Activated CD4-positive, alpha-beta memory T cell treated with anti-CD3 and anti-CD28 coated beads, Interleukin-2, amount 10 ng/mL, durations not matched to agents 7 days and 5 days (primary cell): ENCODE results near the gene IL2RG. TPM values are rescaled to one million over a fixed set of nuclear protein-coding genes. Genes with fewer than 3 reads are reported as not detected.
A peak's percentile ranks its signal among the peaks of the same experiment; 100 is the strongest.

Source experiments
- CTCF ChIA-PET: fragments of 350-600 bp; sonication (Branson Sonifier 250); formaldehyde crosslinking; loops from one replicate; lab custom pipeline; 2021; ENCODE audit warnings: antibody characterized with exemption, inconsistent platforms; lab: Charles Lee
- POLR2A ChIA-PET: fragments of 350-600 bp; sonication (Branson Sonifier 250); formaldehyde crosslinking; loops from one replicate; lab custom pipeline; 2021; ENCODE audit warnings: antibody characterized with exemption; lab: Charles Lee
- DNase-seq: peaks from one replicate; pipeline ENCODE4 v3.0.0-alpha.2; 2020
- H3K27ac Mint-ChIP-seq: one replicate; pipeline ENCODE4 v1.8.0; 2021; ENCODE audit warnings: mild to moderate bottlenecking, mixed read lengths
- H3K27me3 Mint-ChIP-seq: one replicate; pipeline ENCODE4 v1.8.0; 2021; ENCODE audit warnings: mixed read lengths
- H3K36me3 Mint-ChIP-seq: one replicate; pipeline ENCODE4 v1.8.0; 2021; ENCODE audit warnings: low read depth, mixed read lengths
- H3K4me1 Mint-ChIP-seq: one replicate; pipeline ENCODE4 v1.8.0; 2021; ENCODE audit warnings: mixed read lengths
- H3K4me3 Mint-ChIP-seq: one replicate; pipeline ENCODE4 v1.8.0; 2021; ENCODE audit warnings: mild to moderate bottlenecking, mixed read lengths
- H3K9me3 Mint-ChIP-seq: one replicate; pipeline ENCODE4 v1.8.0; 2021; ENCODE audit warnings: mixed read lengths
- total RNA-seq, 2 experiments: library from RNA; stranded (reverse); gene quantifications; one replicate each; pipeline ENCODE4 v1.2.3, GENCODE V29; 2021

The IL2RG gene
- total RNA-seq, result 100 to 1,000 TPM; 633 to 637 TPM

GRCh38 chrX:71111141-71111843 is at the start of gene IL2RG:
TSS of gene IL2RG (minus strand) at chrX:71111577. CDS start at chrX:71111539, 38 bp downstream.
- ChIA-PET POLR2A (interaction anchor here (0.6 to 4.7 kb wide), 20 partner anchors 10 to 512 kb away, joined by 3 to 105 read pairs (median 8); partner anchors contain the start of genes FOXO4, NONO, OGT and SNX12), CTCF (interaction anchor here (0.6 to 1.9 kb wide), 7 partner anchors 9 to 71 kb away, joined by 3 to 15 read pairs (median 4); no protein-coding TSS in a partner anchor)
- Mint-ChIP-seq H3K4me3 (peak within 1 kb of the TSS; percentile 98), H3K27ac (peak within 1 kb of the TSS; percentile 99), H3K9me3 (no peaks in the 10 kb centered on the region), H3K4me1 (peaks cover 39% of the 10 kb centered on the region), H3K27me3 (no peaks in the 10 kb centered on the region), H3K36me3 (peaks cover 49% of the 10 kb centered on the region)
- DNase-seq, result peak; percentile 83

GRCh38 chrX:71160475-71160874 is 49.1 kb upstream of the IL2RG start:
- ChIA-PET CTCF (no interaction called here), POLR2A (no interaction called here)
- H3K27me3 Mint-ChIP-seq, result no peaks in the 10 kb centered on the region
- H3K4me1 Mint-ChIP-seq, result peaks cover 7% of the 10 kb centered on the region
- H3K4me3 Mint-ChIP-seq, result no peak overlapping the region
- no peak for DNase-seq
- no peaks in the 10 kb centered on the region for H3K9me3 Mint-ChIP-seq
- H3K27ac Mint-ChIP-seq, result no peak overlapping the region
- H3K36me3 Mint-ChIP-seq, result peaks cover 11% of the 10 kb centered on the region

GRCh38 chrX:71159335-71159734 is 48.0 kb upstream of the IL2RG start:
- no peak overlapping the region for H3K27ac Mint-ChIP-seq
- CTCF ChIA-PET, result interaction anchor here (0.7 kb wide), 1 partner anchor 297 kb away, joined by 3 read pairs; no protein-coding TSS in a partner anchor
- no peaks in the 10 kb centered on the region for H3K9me3 Mint-ChIP-seq
- H3K36me3 Mint-ChIP-seq, result peaks cover 11% of the 10 kb centered on the region
- no peaks in the 10 kb centered on the region for H3K27me3 Mint-ChIP-seq
- H3K4me1 Mint-ChIP-seq, result peaks cover 7% of the 10 kb centered on the region
- H3K4me3 Mint-ChIP-seq, result no peak overlapping the region
- DNase-seq, result no peak
- POLR2A ChIA-PET, result no interaction called here

- peaks cover 7% of the 10 kb centered on the region for H3K4me1 Mint-ChIP-seq
- H3K9me3 Mint-ChIP-seq, result no peaks in the 10 kb centered on the region
- peaks cover 11% of the 10 kb centered on the region for H3K36me3 Mint-ChIP-seq
- no peaks in the 10 kb centered on the region for H3K27me3 Mint-ChIP-seq
- H3K27ac Mint-ChIP-seq, result no peak overlapping the region
- ChIA-PET CTCF (no interaction called here), POLR2A (no interaction called here)
- no peak for DNase-seq
- H3K4me3 Mint-ChIP-seq, result no peak overlapping the region
Measured at GRCh38 chrX:71158603-71159002, 47.2 kb upstream of the IL2RG start.

- ChIA-PET CTCF (no interaction called here), POLR2A (interaction anchor here (0.9 kb wide), 1 partner anchor 13 kb away, joined by 3 read pairs; no protein-coding TSS in a partner anchor)
- Mint-ChIP-seq H3K9me3 (no peaks in the 10 kb centered on the region), H3K36me3 (peaks cover 11% of the 10 kb centered on the region), H3K4me1 (peaks cover 7% of the 10 kb centered on the region), H3K27ac (no peak overlapping the region), H3K27me3 (no peaks in the 10 kb centered on the region), H3K4me3 (no peak overlapping the region)
- no peak for DNase-seq
Measured at GRCh38 chrX:71154641-71155040, 43.3 kb upstream of the IL2RG start.

GRCh38 chrX:71154196-71154595 is 42.8 kb upstream of the IL2RG start:
- no peaks in the 10 kb centered on the region for H3K27me3 Mint-ChIP-seq
- H3K27ac Mint-ChIP-seq, result no peak overlapping the region
- H3K4me3 Mint-ChIP-seq, result no peak overlapping the region
- POLR2A ChIA-PET, result no interaction called here
- H3K36me3 Mint-ChIP-seq, result peaks cover 11% of the 10 kb centered on the region
- DNase-seq, result no peak
- peaks cover 4% of the 10 kb centered on the region for H3K4me1 Mint-ChIP-seq
- no peaks in the 10 kb centered on the region for H3K9me3 Mint-ChIP-seq
- CTCF ChIA-PET, result no interaction called here

GRCh38 chrX:71151366-71151765 is 40.0 kb upstream of the IL2RG start:
- POLR2A ChIA-PET, result no interaction called here

GRCh38 chrX:71148278-71148663 is 36.9 kb upstream of the IL2RG start:
- DNase-seq, result no peak
- H3K36me3 Mint-ChIP-seq, result no peaks in the 10 kb centered on the region
- peaks cover 6% of the 10 kb centered on the region for H3K4me1 Mint-ChIP-seq
- no peak overlapping the region for H3K4me3 Mint-ChIP-seq
- H3K27me3 Mint-ChIP-seq, result no peaks in the 10 kb centered on the region
- no peaks in the 10 kb centered on the region for H3K9me3 Mint-ChIP-seq
- H3K27ac Mint-ChIP-seq, result no peak overlapping the region
- ChIA-PET CTCF (no interaction called here), POLR2A (no interaction called here)

More at GRCh38 chrX:71151366-71151765, 40.0 kb upstream of the IL2RG start:
- no peak overlapping the region for H3K4me3 Mint-ChIP-seq
- H3K27me3 Mint-ChIP-seq, result no peaks in the 10 kb centered on the region
- no peaks in the 10 kb centered on the region for H3K9me3 Mint-ChIP-seq
- peaks cover 2% of the 10 kb centered on the region for H3K4me1 Mint-ChIP-seq
- CTCF ChIA-PET, result no interaction called here
- no peak for DNase-seq
- H3K27ac Mint-ChIP-seq, result no peak overlapping the region
- peaks cover 7% of the 10 kb centered on the region for H3K36me3 Mint-ChIP-seq

GRCh38 chrX:71147496-71148277 is 36.3 kb upstream of the IL2RG start:
- H3K27ac Mint-ChIP-seq, result no peak overlapping the region
- H3K27me3 Mint-ChIP-seq, result no peaks in the 10 kb centered on the region
- DNase-seq, result no peak
- ChIA-PET POLR2A (no interaction called here), CTCF (no interaction called here)
- H3K4me1 Mint-ChIP-seq, result peaks cover 6% of the 10 kb centered on the region
- H3K36me3 Mint-ChIP-seq, result peaks cover 2% of the 10 kb centered on the region
- no peak overlapping the region for H3K4me3 Mint-ChIP-seq
- no peaks in the 10 kb centered on the region for H3K9me3 Mint-ChIP-seq

- H3K4me1 Mint-ChIP-seq, result peaks cover 8% of the 10 kb centered on the region
- H3K4me3 Mint-ChIP-seq, result no peak within 1 kb of the TSS
- POLR2A ChIA-PET, result no interaction called here
- no peaks in the 10 kb centered on the region for H3K9me3 Mint-ChIP-seq
- H3K27ac Mint-ChIP-seq, result no peak within 1 kb of the TSS
- no peak for DNase-seq
- CTCF ChIA-PET, result no interaction called here
- no peaks in the 10 kb centered on the region for H3K27me3 Mint-ChIP-seq
- H3K36me3 Mint-ChIP-seq, result peaks cover 11% of the 10 kb centered on the region
Measured at GRCh38 chrX:71144651-71145050, 33.3 kb upstream of the IL2RG start, which contains the start of gene NLGN3. TSS of gene NLGN3 (plus strand) at chrX:71144841. CDS start at chrX:71147750, 2,909 bp downstream.

- no peak for DNase-seq
- Mint-ChIP-seq H3K4me3 (no peak overlapping the region), H3K9me3 (no peaks in the 10 kb centered on the region), H3K27me3 (no peaks in the 10 kb centered on the region), H3K36me3 (peaks cover 20% of the 10 kb centered on the region), H3K4me1 (peaks cover 11% of the 10 kb centered on the region), H3K27ac (no peak overlapping the region)
- CTCF ChIA-PET, result no interaction called here
- POLR2A ChIA-PET, result no interaction called here
Measured at GRCh38 chrX:71143508-71143907, 32.1 kb upstream of the IL2RG start.

- no peak for DNase-seq
- ChIA-PET CTCF (interaction anchor here (1.9 kb wide), 1 partner anchor 10 kb away, joined by 5 read pairs; no protein-coding TSS in a partner anchor), POLR2A (interaction anchor here (0.6 kb wide), 1 partner anchor 37 kb away, joined by 3 read pairs; no protein-coding TSS in a partner anchor)
- no peaks in the 10 kb centered on the region for H3K27me3 Mint-ChIP-seq
- H3K4me1 Mint-ChIP-seq, result peaks cover 6% of the 10 kb centered on the region
- no peaks in the 10 kb centered on the region for H3K9me3 Mint-ChIP-seq
- H3K4me3 Mint-ChIP-seq, result no peak overlapping the region
- no peak overlapping the region for H3K27ac Mint-ChIP-seq
- H3K36me3 Mint-ChIP-seq, result peaks cover 39% of the 10 kb centered on the region
Measured at GRCh38 chrX:71140440-71140839, 29.1 kb upstream of the IL2RG start.

GRCh38 chrX:71131510-71131909 is 20.1 kb upstream of the IL2RG start:
- Mint-ChIP-seq H3K4me3 (no peak overlapping the region), H3K27me3 (no peaks in the 10 kb centered on the region), H3K27ac (no peak overlapping the region), H3K4me1 (peaks cover 16% of the 10 kb centered on the region), H3K9me3 (no peaks in the 10 kb centered on the region), H3K36me3 (peaks cover 70% of the 10 kb centered on the region)
- POLR2A ChIA-PET, result interaction anchor here (0.8 to 1.2 kb wide), 3 partner anchors 31 to 35 kb away, joined by 3 to 5 read pairs (median 4); partner anchors contain the start of gene FOXO4
- CTCF ChIA-PET, result interaction anchor here (1.2 to 2.0 kb wide), 2 partner anchors 35 to 133 kb away, joined by 3 to 8 read pairs; partner anchors contain the start of gene FOXO4
- no peak for DNase-seq
